GM18517 (cell line): Measurements from ENCODE around the gene SLC13A5.
"Not testable (repeated sequence)": the region's sequence is repeated elsewhere in the genome, so short reads cannot be mapped to it uniquely, and the experiment has no call there.

Source experiments
- ATAC-seq: cut with Tn5 transposase; IDR thresholded peaks from one replicate; pipeline ENCODE4 v1.9.1; 2021; ENCODE audit warnings: mild to moderate bottlenecking, moderate library complexity; ENCODE audit not compliant: unreplicated experiment

SLC13A5 gene

DNA sequence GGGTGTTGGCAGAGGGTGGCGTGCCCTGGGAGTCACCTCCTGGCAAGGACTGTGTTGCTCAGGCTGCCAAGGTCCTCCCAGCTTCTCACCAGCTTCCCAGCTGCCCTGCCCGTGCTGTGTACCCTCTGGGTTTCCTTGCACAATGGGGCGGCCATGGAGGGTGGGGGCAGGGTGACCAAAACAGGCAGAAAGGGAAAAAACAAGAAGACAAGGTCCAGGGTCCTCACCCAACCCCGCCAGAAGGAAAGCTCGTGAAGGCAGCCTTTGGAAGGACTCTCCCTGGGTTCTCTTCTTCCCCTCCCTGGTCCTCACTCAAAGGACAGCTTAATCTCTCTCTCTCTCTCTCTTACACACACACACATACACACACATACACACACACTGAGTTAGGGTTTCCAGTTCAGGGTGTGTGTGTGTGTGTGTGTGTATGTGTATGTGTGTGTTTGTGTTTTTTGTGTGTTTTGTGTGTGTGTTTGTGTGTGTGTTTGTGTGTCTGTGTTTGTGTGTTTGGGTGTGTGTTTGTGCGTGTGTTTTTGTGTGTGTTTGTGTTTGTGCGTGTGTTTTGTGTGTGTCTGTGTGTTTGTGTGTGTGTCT is 2.0 kb downstream of the SLC13A5 start:
- ATAC-seq, result no peak

GRCh38 chr17:6710317-6710716 is 2.9 kb downstream of the SLC13A5 start:
- ATAC-seq, result no peak

DNA sequence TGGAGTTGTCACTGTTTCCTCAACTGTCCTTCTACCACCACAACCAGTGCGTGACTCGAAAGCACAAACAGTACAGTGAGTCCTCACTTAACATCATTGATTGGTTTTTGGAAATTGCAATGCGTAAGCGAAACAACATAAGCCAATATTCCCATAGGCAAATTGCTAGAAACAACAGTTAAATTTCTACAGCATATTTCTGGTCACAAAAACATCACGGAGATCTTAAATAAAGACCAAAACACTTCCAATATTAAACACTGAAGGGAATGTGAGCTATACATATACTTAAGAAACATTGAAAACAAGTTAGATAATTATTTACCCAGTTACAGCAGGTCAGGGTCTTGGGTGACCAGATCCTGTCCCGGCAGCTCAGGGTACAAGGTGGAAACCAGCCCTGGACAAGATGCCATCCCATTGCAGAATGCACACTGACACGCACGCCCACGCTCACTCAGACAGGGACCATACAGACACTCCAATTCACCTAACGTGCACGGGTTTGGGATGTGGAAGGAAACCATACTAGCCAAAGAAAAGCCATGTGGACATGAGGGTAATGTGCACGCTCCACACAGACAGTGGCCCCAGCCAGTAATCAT is 4.7 kb downstream of the SLC13A5 start:
- no peak for ATAC-seq

GRCh38 chr17:6706996-6707395 is 6.2 kb downstream of the SLC13A5 start:
- ATAC-seq, result no peak

GRCh38 chr17:6706499-6706898 is 6.7 kb downstream of the SLC13A5 start:
- ATAC-seq, result no peak

GRCh38 chr17:6704470-6705052 is 8.6 kb downstream of the SLC13A5 start:
- ATAC-seq, result no peak

DNA sequence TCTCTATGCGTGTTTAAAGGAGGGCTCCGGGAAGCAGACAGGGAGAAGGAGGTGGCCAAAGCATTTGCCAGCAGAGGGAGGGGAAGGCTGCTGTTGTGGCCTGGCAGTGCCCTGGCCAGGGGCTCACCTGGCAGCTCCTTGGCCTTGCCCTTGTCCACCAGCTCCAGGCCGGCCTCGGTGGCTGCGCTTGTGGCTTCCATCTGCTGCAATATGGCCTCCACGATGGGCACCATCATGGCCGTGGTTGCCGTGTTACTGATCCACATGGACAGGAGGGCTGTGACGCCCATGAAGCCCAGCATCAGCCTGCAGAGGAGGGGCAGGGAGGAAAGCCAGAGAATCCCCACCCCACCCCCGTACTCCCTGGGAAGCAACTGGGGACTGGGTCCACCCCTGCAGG is 9.4 kb downstream of the SLC13A5 start:
- ATAC-seq, result no peak

DNA sequence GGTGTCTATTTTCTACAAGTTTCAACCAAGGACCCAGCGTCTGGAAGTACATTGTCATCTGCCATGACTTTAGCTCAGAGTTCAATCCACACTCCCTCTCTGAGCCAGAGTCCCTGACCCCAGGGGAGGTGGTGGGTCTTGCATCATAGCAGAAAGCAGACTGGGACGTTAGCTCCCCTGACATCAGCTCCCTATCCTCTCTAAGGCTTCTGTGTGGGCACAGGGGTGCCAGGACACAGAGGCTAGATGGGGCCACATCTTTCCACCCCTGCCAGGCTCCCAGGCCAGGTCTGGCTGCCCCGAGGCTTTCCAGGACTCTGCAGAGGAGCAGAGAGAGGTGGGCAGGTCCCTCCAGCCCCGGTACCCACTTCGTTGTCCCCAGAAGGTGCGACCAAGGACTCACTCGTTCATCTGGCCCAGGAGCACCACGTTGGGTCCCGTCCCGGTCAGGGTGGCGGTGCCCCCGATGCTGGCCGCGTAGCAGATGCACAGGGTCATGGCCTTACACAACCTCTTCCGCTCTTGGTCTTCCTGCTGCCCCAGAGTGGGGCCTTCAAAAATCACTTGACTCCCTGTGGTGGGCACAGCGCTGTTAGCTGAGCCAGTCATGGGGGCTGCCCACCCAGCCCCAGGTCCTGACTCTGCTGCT is 10.5 kb downstream of the SLC13A5 start:
- ATAC-seq, result no peak

GRCh38 chr17:6701719-6702118 is 11.4 kb downstream of the SLC13A5 start:
- ATAC-seq, result no peak

DNA sequence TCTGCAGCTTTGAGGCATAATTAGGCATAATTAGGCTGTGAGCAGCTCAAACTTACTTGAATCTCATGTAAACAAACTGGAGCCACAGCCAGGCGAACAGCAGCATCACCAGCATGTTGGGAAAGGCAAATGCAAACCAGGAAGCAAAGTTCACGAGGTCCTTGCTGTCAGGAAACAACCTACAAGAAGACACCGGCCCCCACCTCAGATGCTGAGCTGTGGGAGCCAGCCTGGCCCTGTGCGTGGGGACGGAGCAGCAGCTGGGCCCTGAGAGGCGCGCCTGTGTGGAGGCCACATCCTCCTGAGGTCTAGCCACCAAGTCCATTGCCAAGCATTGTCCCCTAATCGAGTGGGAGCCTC is 12.2 kb downstream of the SLC13A5 start:
- ATAC-seq, result no peak

DNA sequence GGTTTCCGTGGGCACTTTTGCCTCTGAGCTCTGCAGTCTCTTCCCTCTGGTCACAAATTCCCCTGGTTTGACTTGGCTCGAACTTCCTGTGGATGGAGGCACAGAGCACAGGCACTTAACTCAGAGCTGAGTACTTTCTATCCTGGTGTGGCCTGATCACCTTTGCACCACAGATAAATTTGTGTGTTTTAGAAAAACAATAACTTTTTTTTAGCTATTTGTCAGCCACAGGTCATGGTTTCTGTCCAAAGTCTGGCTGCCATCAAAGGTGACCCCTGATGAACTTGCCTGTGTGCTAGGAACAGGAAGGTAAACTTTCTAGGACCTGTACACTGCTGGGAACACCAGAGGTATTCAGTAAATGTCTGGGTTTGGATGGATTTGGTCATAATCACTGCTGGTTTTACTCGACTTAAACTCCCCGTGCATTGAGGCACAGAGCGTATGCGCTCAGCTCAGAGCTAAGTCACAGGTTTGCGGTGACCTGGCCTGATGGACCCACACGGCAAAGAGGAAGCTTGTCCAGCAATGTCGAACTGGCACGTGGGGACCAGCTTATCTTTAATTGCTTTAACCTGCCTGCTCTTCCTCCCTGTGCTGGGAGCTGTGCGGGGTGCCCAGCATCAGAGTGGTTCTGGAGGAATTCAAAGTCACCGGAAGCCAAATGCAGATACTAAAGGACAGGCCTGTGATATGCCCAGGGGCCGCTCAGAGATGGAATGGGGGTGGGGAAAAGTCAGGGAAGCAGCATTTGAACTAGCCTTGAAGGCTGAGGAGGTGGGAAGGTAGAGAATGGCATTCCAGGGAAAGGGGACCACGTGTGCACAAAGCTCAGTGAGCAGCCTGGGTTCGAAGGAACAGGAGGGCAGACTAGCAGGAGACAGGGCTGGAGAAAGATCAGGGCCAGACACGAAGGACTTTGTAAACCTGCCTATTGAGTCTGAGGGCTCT is 12.9 kb downstream of the SLC13A5 start:
- ATAC-seq, result no peak

DNA sequence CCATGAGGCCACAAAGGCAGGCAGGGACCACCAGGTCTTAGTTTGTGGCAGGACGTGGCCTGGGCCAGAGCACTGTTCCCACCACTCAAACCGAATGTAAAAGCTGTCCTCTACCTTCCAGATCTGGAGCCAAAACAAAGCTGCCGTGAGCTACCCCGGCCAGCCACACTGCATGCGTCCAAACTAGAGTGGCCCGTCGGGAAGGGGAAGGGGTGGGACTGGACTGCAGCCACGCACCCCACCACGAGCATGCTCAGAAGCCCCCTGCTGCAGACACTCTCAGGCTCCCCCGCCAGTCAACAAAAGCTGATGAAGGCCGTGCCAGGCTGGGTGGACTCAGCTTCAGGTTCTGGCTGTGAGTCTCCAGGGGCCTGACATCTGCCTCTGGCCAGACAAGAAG is 15.2 kb downstream of the SLC13A5 start:
- ATAC-seq, result no peak

- ATAC-seq, result no peak
Observed at GRCh38 chr17:6696906-6697305, 16.3 kb downstream of the SLC13A5 start.

DNA sequence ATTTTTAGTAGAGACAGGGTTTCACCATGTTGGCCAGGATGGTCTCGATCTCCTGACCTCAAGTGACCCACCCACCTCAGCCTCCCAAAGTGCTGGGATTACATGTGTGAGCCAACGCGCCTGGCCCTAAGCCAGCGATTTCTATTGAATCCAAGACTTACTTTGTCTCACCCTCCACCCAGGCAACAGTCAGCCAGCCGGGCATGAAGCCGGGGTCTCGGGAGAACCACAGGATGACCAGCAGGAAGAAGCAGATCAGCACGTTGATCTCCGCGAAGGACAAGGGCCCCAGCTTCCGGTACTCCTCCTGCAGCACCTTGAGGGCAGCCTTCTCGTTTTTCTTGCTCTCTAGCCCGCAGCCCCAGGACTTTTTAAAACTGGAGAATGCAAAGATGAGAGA is 17.6 kb downstream of the SLC13A5 start:
- no peak for ATAC-seq

- ATAC-seq, result no peak
Observed at GRCh38 chr17:6695051-6695450, 18.1 kb downstream of the SLC13A5 start.

DNA sequence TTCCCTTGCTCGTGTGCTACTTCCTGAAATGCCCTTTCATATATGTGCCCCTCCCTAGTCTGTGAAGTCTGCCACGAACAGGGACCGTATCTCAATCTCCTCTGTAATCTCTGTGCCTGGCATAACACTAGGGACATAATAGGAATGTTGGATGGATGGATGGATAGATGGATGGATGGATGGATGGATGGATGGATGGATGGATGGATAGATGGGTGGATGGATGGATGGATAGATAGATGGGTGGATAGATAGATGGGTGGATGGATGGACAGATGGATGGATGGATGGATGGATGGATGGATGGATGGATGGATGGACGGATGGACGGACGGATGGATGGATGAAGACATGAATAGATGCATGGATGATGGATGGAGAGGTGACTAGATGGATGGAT is 21.2 kb downstream of the SLC13A5 start:
- not testable (repeated sequence) for ATAC-seq

DNA sequence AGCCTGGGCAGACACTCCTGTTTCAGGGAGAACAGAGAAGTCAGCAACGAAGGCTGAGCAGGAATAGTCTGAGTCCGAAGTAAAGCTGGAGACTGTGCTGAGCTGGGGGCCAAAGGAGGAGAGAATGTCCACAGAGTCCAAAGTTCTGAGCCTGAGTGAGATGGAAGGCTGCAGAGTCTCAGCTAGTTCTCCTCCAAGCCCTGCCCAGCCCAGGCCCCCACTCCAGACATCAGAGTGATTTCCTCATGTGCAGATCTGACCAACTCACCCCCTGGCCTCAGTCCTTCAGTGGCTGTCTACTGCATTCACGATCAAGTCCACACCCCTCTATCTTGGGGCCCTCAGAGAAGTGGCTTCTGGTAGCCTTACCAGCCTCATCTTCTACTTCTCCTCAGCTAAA is 21.6 kb downstream of the SLC13A5 start:
- ATAC-seq, result no peak

DNA sequence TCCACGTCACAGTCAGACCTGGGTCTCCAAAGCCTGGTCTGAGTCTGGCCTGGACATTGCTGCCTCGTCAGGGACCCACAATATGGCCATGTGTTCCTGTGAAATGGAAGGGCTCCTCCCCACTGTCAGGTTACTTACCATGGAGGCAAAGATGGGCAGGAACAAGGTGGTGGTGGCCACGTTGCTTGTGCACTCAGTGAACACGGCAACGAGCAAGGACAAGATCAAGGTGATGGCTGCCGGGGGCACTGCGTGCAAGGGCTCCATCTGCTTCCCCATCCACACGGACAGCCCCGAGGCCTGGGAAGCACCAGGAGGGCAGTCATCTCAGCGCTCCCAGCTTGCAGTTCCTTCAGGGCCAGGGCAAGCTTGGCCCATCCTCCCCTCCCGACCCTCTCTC is 22.5 kb downstream of the SLC13A5 start:
- ATAC-seq, result no peak

DNA sequence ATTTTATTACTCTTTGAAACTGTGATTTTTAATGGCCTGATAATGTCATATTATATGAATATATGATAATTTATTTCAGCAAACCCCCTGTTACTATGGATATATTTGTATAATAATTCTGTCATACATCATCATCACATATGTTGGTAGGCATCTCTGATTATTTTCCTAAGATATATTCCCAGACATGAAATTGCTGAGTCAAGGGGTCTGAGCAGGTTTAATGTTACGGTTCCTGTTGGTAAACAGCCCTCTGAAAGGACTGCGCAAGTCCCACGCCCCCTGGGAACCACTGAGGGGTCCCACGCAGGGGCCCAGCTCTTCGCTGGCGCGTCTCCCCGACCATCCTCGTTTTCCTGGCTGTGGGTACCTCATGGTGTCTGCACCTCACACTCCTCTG is 24.2 kb downstream of the SLC13A5 start:
- no peak for ATAC-seq

DNA sequence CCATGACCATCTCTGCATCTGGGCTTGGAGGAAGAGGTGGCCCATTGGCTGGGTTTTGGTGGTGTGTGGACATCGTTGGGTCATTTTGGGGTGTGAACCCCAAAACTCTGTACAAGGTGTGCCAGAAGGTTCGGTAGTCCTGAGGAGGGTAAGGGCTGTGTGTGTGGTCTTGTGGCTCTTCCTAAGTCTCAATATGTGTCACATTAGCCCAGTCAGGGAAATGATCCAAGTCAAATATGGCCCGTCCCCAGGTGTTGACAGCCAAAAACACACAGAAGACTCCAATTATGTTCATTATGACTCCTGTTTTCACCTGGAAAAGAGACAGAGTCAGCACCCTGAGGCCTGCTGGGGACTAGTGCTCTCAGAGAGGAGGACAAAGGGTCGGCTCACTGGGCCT is 27.1 kb downstream of the SLC13A5 start:
- ATAC-seq, result no peak
